Stimulated activated CD4-positive, alpha-beta T cell treated with anti-CD3 and anti-CD28 coated beads, Interleukin-4, amount 100 ng/mL, for 48 hours (primary cell): ENCODE data around the gene CPNE1.

ENCODE experiments used
- DNase-seq, 2 donors: peaks; one replicate each; pipeline ENCODE4 v3.0.0-alpha.2; 2020; ENCODE audit warnings: low read depth in 2 of 2

Gene CPNE1

DNA sequence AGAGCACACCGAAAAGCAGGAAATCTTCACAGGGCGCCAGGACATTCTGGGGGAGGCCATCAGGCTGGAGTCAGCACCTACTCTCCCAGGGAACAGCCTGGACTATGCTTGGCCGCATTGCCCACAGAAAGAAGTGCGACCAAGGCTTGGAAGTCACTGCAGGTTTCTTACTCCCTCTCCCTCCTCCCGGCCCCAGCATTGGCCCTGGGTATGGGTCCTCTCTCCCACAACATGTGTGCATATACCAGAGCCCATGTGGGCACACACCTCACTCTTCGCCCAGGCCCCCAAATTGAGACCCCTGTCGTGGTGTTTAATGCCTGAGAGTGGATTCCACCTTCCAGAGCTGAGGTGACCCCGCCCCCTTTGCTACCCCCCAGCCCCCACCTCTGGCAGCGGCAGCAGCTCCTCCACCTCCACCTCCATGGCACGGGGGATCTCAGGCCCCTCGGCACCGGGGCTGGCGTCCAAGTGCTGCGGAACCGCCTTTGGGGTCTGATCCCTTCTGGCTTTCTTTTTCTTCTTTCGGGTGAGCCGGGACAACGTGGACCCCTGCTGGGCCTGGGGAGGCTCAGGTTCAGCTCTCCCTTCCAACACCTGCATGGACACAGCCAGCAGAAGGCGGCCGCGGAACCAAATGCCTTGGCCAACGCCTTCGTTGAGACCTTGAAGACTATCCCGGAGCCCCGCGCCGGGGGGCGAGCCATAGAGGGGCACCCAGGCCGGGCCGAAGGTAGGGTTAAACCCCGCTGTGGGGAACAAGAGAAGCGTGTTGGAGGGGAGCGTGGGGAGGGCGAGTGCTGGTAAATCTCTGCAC is 64.3 kb downstream of the CPNE1 start:
- DNase-seq = no peak

DNA sequence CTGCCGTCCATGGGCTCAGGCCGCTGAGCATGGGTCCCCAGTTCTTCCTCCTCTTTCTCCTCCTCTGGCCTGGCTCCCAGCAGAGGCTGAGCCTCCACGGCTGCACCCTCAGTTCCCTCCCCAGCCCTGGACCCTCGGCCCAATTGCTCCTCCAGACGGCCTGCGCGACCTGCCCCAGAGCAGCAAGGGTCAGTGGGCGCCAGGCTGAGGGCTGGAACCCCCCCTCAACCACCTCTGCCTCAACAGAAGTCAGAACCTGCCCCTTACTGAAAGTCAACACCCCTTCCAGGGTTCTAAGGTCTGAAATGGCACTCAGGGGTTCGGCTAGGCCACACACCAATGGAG is 65.0 kb downstream of the CPNE1 start:
- no peak for DNase-seq

DNA sequence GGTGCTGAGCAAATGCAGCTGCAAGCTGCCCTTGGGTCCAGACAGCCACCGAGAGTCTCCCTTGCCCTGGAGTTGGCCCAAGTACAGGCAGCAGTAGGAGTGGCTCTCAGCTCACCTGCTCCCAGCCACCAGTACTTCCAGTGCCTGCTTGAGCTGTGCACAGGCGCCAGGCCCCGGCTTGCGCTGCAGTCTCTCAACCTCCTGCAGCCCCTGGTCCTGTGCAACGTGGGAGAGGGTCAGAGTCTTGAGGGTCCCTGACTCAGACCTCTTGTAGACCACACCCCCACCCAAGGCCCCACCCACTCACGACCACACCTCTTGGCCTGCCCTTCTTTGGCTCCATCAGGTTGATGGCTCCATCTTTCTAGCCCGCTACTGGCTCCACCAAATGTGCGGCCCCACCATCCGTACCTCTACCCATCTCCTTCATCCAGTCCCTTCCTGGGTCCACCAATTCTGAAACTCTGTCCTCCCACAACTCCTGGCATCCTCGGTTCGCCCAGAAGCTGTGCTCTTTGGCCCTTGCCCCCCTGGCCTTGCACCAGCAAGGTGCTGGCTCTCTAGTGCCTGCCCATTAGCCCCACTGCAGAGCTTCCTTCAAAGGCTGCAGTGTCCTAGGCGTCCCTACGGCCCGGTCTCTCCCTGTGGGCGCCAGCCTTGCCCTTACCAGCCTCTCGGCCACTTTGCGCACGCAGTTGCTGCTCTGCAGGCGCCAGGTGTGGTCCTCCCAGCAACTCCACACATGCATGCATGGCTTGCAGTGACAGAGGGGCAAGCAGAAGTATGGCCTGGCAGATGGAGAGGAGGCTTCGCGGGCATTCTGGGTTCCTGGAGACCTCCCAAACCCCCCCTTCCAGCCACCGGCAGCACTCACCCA is 65.6 kb downstream of the CPNE1 start:
- DNase-seq = no peak

DNA sequence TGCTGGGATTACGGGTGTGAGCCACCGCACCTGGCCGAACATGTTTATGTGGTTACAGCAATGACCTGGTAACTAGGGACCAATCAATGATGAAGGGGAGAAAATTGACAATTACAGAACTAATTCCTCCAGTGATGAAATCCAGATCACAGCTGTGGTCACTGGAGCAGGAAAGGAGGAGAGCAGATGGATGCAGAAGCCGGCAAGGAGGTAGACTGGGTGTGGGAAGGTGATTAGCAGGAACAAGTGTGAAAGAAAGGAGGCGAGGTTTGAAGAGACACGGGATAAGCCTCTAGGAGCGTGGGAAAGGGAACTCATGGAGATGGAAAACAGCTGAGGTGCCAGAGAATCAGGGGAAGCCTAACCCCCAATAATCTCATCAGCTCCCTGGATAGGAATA is 66.2 kb downstream of the CPNE1 start:
- no peak for DNase-seq

DNA sequence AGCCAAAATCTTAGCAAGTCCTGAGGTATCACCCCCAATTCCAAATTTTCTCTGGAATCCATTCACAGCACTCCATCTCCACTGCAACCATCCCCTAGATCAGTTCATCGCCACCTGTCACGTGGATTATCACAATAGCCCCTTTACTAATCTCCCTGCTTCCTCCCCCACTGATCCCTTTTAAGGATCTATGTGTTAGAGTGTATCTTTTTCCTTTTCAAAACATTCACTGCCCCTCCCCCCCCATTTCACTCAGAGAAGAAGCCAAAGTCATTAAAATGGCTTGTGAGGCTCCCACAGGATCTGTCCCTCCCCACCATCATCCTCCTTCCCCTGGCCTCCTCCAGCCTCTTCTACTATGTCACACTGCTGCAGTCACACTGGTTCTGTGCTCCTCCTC is 67.5 kb downstream of the CPNE1 start:
- no peak for DNase-seq

DNA sequence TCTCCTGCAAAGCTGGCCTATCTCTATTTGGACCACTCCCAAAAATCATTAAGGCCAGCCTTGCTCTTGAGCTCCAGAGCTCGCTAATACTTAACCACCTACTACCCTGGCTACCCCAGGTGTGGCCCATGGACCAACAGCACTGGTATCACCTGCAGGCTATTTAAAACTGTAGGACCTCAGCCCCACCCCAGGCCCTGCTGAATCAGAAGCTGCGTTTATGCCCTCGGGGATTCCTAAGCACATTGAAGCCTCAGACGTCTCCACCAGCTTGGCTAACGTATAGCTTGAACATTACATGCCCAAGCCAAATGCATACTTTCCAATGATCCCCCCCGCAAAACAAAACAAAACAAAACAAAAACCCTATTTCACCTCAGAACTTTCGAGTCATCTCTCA is 68.8 kb downstream of the CPNE1 start:
- no peak for DNase-seq

DNA sequence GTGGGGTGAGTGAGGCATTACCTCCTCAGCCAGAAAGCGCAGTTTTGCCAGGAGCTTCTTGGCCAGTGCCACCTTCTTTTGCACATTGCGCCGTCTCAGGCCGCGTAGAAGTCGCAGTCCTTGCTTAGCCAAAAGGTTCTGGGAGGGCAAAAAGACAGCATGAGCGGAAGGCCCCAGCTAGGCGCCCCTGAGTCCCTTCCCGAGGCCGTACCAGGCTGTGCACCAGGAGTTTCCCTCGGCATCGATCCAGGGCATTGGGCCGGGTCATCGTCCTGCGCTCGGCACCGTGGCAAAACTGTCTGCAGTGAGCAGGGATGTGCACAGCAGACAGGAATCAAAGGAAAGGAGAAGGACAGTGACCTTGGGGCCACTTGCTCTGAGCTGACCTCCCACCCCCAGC is 69.2 kb downstream of the CPNE1 start:
- DNase-seq = no peak

DNA sequence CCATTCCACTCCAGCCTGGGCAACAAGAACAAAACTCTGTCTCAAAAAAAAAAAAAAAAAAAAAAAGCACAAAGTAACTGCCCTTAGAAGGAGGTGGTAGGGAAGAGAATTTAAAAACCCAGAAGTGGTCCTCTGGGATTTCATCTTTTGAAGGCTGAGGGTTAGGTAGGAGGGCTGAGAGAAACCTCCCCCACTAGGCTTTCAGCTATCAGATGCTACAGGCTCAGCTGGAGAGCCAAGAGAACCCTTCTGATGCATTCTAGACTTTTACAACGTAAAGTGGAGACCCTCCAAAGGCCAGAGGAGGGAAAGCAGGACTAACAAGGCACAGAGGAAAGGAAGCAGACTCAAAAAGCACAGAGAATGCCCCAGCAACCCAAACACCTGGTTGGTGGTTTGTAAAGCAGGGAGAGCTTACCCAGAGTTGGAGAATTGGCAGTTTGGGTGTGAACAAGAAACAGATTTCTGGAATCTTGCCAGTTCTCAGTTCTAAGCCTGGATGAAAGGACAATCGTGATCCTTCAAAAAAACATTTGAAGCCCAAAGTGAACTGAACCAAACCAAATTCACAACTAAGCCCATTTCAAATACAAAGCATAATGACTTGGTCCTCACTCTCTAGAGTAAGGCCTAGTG is 72.2 kb downstream of the CPNE1 start:
- no peak for DNase-seq

DNA sequence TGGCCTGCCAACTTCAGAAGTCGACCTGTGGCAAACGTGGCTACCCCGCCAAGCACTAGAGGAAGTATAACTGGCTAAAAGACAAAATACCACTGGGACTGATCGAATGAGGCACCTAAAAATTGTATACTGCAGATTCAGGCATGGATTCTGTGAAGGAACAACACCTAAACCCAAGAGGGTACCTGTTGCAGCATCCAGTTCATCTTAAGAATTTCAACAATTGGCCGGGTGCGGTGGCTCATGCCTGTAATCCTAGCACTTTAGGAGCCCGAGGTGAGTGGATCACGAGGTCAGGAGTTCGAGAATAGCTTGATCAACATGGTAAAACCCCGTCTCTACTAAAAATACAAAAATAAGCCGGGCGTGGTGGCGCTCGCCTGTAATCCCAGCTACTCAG is 76.3 kb downstream of the CPNE1 start:
- DNase-seq = no peak

DNA sequence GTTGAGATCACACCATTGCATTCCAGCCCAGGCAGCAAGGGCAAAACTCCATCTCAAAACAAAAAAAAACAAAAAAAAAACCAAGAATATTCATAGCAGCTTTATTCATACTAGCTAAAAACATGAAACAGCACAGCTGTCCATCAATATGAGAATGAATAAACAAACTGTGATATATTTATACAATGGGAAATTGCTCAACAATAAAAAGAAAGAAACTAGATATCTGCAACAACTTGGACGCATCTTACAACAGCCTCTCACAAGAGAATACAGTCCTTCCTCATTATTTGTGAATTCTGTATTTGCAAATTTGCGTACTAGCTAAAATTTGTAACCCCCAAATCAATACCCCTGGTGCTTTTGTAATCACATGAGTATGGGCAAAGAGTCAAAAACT is 77.3 kb downstream of the CPNE1 start:
- DNase-seq = no peak

DNA sequence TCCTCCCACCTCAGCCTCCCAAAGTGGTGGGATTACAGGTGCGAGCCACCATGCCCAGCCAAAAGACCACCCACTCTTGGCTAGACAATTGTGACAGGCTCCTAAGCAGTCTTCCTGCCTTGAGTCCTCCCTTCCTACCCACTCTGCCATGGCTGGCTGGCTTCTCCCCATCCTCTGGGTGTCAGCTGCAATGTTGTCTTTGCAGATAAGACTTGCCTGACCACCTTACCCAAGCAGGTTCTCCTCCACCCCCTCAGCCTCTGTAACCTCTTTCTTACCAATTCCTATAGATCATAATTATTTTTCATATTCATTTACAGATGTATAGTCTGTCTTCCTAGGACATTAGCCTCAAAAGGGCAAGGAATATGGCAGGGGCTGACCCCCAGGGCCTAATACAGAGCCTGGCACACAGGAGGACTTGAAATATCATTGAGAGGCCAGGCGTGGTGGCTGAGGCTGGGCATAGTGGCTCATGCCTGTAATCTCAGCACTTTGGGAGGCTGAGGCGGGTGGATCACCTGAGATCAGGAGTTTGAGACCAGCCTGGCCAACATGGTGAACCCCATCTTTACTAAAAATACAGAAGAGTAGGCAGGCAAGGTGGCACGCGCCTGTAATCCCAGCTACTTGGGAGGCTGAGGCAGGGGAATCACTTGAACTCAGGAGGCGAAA is 77.8 kb downstream of the CPNE1 start:
- DNase-seq = no peak

DNA sequence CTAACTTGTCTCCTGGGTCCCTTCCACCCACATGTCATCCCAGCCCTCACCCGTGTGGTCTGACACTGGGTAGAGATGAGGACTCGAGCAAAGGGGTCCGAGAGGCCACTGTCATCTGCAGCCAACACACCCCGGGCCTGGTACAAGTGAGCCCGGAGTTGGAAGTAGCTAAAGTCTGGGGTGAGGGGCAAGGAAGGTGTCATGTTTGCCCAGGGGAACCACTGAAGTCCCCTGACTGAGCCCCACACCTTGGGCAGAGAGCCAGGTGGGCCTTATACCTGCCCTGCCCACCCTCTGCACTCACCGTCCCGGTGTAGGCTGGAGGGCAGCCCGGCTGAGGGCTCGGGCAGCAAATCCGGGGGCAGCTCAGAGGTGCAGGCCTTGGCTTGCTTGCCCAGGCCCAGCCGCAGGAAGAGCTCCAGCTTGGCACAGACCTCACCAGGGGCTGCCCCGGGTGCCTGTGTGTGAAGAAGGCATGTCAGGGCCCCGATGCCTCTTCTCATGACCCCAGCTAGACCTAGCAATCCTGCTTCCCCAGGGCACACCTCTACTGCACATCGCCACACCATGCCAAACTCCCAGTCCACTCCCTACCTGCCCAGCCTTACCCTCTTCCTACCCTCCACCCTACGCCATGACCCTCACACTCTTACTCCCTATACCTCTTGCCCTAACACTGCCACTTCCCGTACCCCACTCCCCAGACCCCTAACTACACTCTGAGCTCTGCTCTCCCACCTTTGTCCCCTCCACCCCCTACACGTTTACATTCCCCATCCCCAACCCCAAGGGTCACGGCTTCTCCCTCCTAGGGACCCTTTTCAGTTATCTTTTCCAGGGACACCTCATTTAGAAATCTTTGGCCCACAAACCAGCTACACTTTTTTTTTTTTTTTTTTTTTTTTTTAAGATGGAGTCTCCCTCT is 80.8 kb downstream of the CPNE1 start:
- no peak for DNase-seq

DNA sequence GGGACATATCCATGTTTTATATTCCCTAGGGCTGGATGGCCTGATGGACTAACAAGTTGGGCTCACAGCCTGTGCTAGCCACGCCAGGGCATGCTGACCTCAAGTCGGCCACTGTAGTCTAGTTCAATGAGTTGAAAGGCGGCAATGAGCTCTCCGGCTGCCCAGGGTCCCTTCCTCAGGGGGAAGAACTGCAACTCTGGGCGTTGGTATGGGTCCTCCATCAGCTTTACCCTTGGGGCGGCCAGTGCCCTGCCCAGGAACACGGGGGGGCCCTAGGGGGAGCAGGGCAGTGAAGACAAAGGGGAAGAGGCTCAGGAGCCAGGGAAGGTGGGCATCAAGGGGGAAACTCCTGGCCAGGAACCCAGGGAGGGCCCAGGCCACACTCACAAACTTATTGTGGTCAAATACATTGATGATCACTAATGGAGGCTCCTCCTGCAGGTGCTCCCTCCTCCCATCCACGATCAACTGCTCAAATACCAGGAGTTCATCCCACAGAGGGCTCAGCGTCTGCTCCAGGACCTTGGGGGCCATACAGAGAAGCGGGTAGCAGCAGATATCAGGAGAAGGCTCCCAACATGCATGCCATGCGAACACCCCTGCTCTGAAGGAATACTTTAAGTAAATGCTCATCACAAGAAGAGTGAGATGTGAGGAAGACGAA is 81.8 kb downstream of the CPNE1 start:
- DNase-seq = no peak

DNA sequence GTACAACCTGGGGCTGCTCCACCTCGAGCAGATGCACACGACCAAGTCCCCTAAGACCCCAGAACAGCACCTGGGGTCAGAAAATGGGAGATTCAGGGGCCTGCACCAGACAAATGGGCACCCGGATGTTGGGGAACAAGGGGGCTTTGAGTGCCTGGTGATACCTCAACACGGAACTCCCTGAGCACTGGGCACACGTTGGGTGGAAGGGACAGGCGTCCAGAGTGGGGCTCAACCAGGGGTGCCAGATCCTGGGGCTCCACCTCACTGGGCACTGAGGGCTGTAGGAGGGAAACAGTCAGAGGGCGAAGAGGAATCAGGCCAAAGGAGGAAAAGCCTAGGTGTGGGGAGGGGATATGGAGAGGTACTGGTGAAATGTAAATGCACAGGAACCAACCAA is 82.6 kb downstream of the CPNE1 start:
- DNase-seq = no peak

DNA sequence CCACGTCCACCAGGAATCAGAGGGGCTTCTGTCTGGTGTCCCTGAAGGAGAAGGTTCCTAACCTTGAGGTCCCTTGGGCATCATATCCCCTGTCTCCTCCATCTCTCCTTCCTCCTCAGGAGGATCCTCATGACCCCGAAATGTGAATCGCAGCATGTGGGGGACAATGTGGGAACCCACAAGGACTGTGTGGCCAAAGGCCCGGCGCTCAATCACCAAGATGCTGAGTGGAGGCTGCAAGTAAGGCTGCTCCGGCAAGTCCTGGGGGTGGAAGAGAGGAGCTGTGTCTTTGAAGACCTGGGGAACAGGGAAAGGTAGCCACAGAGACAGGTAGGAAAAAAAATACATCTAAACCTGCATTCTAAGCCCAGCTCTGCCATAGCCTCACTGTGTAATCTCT is 85.5 kb downstream of the CPNE1 start:
- DNase-seq = no peak

DNA sequence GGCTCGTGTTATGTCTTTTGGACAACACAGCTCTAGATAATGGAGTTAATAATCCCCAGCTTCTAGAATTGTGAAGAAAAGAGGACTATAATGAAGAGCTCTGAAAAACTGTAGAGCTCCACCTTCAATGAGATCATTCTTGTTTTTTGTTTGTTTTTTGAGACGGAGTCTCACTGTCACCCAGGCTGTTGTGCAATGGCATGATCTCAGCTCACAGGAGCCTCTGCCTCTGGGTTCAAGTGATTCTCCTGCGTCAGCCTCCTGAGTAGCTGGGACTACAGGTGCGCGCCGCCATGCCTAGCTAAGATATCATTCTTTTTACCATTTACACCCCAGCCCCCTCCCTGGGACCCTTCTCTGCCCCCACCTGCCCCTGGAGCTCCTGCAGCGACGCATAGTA is 86.2 kb downstream of the CPNE1 start:
- DNase-seq = no peak

DNA sequence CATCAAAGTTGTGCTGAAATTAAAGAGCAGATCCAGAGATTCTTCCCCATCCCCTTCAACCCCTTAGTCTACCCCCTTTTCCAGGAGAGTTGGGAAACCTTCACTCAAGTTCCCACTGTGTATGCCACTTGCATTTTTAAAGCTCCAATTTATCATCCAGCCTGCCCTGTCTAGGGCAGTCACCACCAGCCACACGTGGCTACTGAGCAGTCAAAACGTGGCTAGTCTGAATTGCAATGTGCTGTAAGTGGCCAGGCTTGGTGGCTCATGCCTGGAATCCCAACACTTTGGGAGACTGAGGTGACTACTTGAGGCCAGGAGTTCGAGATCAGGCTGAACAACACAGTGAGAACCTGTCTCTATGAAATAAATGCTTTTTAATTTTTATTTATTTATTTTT is 87.9 kb downstream of the CPNE1 start:
- DNase-seq = no peak
